DMS53 treated with DMSO at 0.1 percent for 48 hours (cell line): Measurements from ENCODE around the gene PTPRG.
"Not testable (repeated sequence)": the region's sequence is repeated elsewhere in the genome, so short reads cannot be mapped to it uniquely, and the experiment has no call there.

Experiments
- DNase-seq: peaks from one replicate; lab custom pipeline; 2025; ENCODE audit not compliant: unreplicated experiment; lab: John Stamatoyannopoulos, UW

PTPRG gene

GRCh38 chr3:61561374-61562041, at the start of gene PTPRG:
Gene PTPRG (plus strand): TSS chr3:61561571. CDS start chr3:61562288, 717 bp downstream.
- peak; percentile 46 for DNase-seq

GRCh38 chr3:61518590-61518989, 42.8 kb upstream of the PTPRG start:
- DNase-seq: no peak

GRCh38 chr3:61520966-61521628, 40.3 kb upstream of the PTPRG start:
- DNase-seq: no peak

- DNase-seq: no peak
Observed at GRCh38 chr3:61522060-61522459, 39.3 kb upstream of the PTPRG start.

- DNase-seq: no peak
Observed at GRCh38 chr3:61522626-61523025, 38.7 kb upstream of the PTPRG start.

GRCh38 chr3:61524933-61525332, 36.4 kb upstream of the PTPRG start:
- no peak for DNase-seq

GRCh38 chr3:61526308-61526707, 35.1 kb upstream of the PTPRG start:
- no peak for DNase-seq

- no peak for DNase-seq
Observed at GRCh38 chr3:61527011-61527410, 34.4 kb upstream of the PTPRG start.

- no peak for DNase-seq
Observed at GRCh38 chr3:61530355-61530754, 31.0 kb upstream of the PTPRG start.

GRCh38 chr3:61531528-61531927, 29.8 kb upstream of the PTPRG start:
- no peak for DNase-seq

GRCh38 chr3:61532739-61533500, 28.5 kb upstream of the PTPRG start:
- DNase-seq: no peak

GRCh38 chr3:61535826-61536225, 25.5 kb upstream of the PTPRG start:
- no peak for DNase-seq

GRCh38 chr3:61537366-61537765, 24.0 kb upstream of the PTPRG start:
- no peak for DNase-seq

- DNase-seq: no peak
Observed at GRCh38 chr3:61538486-61538885, 22.9 kb upstream of the PTPRG start.

- DNase-seq: no peak
Observed at GRCh38 chr3:61541694-61542093, 19.7 kb upstream of the PTPRG start.

- no peak for DNase-seq
Observed at GRCh38 chr3:61545716-61546115, 15.7 kb upstream of the PTPRG start.

- DNase-seq: no peak
Observed at GRCh38 chr3:61547625-61548024, 13.7 kb upstream of the PTPRG start.

- DNase-seq: not testable (repeated sequence)
Observed at GRCh38 chr3:61552704-61553103, 8.7 kb upstream of the PTPRG start.

- DNase-seq: no peak
Observed at GRCh38 chr3:61559136-61559731, 2.1 kb upstream of the PTPRG start.

- DNase-seq: no peak
Observed at GRCh38 chr3:61560517-61561373, 626 bp upstream of the PTPRG start.
